A549 (cell line): ENCODE data around the gene PPP1R7.

ENCODE experiments used
- CBX8 ChIP-seq: fragments of 200-600 bp; sonication (generic); IDR thresholded peaks from 2 replicates; pipeline ENCODE4 v1.6.1; 2016
- HOXA7 ChIP-seq: fragments of 250-450 bp; sonication (Bioruptor Pico); IDR thresholded peaks from 2 replicates; pipeline ENCODE4 v1.5.0; 2020; ENCODE audit warnings: mild to moderate bottlenecking, moderate library complexity
- MYC ChIP-seq: IDR thresholded peaks from 2 replicates; pipeline ENCODE4 v1.6.1; 2012; ENCODE audit warnings: mild to moderate bottlenecking, inconsistent platforms, low read length, improper control_type of control experiment, borderline replicate concordance
- RAD21 ChIP-seq, 2 experiments: fragments of >200 bp in 1 of 2; sonication (Bioruptor Twin) in 1 of 2; formaldehyde crosslinking in 1 of 2; IDR thresholded peaks in 1 of 2; conservative IDR thresholded peaks in 1 of 2; 2 replicates in 1 of 2; 3 replicates in 1 of 2; pipeline ENCODE4 v1.6.1; 2012 to 2018; ENCODE audit warnings: inconsistent platforms in 1 of 2
- TF ChIP-seq, protein P1 (sequence below): fragments of >200 bp; sonication (Bioruptor Twin); formaldehyde crosslinking; IDR thresholded peaks from 3 replicates; pipeline ENCODE4 v1.5.1; 2016
- TF ChIP-seq, protein P2 (sequence below): fragments of 450-650 bp; IDR thresholded peaks from 2 replicates; pipeline ENCODE4 v1.6.1; 2014; ENCODE audit warnings: antibody characterized with exemption

DNA sequence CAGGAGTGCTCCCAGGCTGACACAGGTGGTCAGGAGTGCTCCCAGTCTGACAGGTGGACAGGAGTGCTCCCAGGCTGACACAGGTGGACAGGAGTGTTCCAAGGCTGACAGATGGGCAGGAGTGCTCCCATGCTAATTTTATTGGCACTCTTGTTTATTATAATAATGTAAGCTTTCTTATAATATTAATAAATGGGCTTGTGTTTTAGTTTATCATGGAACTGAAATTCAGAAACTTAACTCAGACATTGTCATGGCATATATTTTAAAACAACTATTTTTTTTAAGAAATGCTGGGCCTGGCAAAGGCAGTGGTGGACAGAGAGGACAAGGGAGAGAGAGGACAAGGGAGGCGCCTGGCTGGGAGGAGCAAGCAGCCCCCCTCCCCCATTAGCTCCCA lies 56.9 kb downstream of the PPP1R7 start:
- TF ChIP-seq HOXA7 (CRISPR knock-in tag) (no peak), MYC (no peak), RAD21 (conservative IDR thresholded peaks at IDR 0.05 in 1 of 2, IDR thresholded peaks at IDR 0.05 in 1 of 2) (no peak), CBX8 (no peak)
- TF ChIP-seq, protein P1, sequence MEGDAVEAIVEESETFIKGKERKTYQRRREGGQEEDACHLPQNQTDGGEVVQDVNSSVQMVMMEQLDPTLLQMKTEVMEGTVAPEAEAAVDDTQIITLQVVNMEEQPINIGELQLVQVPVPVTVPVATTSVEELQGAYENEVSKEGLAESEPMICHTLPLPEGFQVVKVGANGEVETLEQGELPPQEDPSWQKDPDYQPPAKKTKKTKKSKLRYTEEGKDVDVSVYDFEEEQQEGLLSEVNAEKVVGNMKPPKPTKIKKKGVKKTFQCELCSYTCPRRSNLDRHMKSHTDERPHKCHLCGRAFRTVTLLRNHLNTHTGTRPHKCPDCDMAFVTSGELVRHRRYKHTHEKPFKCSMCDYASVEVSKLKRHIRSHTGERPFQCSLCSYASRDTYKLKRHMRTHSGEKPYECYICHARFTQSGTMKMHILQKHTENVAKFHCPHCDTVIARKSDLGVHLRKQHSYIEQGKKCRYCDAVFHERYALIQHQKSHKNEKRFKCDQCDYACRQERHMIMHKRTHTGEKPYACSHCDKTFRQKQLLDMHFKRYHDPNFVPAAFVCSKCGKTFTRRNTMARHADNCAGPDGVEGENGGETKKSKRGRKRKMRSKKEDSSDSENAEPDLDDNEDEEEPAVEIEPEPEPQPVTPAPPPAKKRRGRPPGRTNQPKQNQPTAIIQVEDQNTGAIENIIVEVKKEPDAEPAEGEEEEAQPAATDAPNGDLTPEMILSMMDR: no peak
- TF ChIP-seq, protein P2, sequence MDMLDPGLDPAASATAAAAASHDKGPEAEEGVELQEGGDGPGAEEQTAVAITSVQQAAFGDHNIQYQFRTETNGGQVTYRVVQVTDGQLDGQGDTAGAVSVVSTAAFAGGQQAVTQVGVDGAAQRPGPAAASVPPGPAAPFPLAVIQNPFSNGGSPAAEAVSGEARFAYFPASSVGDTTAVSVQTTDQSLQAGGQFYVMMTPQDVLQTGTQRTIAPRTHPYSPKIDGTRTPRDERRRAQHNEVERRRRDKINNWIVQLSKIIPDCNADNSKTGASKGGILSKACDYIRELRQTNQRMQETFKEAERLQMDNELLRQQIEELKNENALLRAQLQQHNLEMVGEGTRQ: no peak
